ENCODE results near the gene KBTBD4. TPM values are rescaled to one million over a fixed set of nuclear protein-coding genes. Genes with fewer than 3 reads are reported as not detected.
A peak's percentile ranks its signal among the peaks of the same experiment; 100 is the strongest.

KBTBD4 gene
- total RNA-seq, 5 donors from 2014 or later (not counting 1 experiment from before 2014, with no cell fraction given), result 19.1 to 23.6 (median 21.6) TPM

DNA sequence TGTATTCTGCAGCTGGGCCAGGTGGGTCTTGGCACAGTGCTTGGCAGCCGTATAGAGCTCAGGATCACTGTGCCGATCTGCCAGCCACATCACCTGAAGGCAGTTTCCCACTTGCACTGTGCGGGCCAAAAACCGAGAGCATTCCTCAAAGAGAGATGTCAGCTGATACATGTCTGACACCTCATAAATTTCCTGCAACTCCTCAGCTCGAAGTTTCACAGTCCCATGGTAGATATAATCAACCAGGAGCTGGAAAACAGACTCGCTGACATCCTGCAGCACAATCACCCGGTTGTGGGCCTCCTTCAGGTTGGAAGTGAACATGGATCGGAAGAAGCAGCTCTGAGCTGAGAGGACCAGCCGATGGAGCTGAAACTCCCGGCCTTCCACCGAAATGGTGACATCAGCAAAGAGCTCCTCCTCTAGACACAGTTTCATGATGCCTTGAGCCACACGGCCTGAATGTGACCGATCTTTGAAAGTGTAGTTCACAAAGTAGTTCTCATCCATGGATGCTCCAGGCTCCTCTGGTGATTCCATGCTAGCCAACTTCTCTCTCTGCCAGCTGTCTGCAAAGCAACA, 1.2 kb downstream of the KBTBD4 start:
- no peak overlapping the region for H3K4me3 ChIP-seq (ENCODE audit: control insufficient read depth in 1 of 2, extremely low read depth in 1 of 2, low read length in 1 of 2)
- peaks cover 31% of the 10 kb centered on the region for H3K36me3 Mint-ChIP-seq
- 78% methylated on average over 10 of the region's 13 CpGs for WGBS (ENCODE audit: insufficient coverage)

DNA sequence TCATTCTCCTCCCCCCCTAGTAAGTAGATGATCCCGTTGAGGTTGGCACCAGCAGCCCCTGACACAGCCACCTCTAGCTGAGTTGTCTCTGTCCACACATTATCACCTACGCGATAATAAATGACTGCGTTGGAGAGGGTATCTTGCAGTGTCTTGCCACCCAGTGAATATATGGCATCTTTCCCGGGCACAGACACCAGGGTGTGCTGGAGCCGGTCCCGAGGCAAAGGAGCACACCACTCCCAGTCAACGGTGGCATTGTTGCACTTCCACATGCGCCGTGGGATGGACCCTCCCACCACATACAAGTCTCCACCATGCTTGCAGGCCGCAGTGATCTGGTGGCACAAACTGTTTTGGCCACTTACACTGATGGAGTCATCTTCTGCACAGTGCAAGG, 5.4 kb downstream of the KBTBD4 start:
- H3K27me3 Mint-ChIP-seq, result no peaks in the 10 kb centered on the region
- WGBS (ENCODE audit: insufficient coverage), result 94% methylated on average over 10 of the region's 11 CpGs
- H3K27ac ChIP-seq (ENCODE audit: low read length), result no peak overlapping the region
- H3K4me1 Mint-ChIP-seq, result peaks cover 30 to 33% (median 31%) of the 10 kb centered on the region in 3 donors
- ATAC-seq (replicated peaks in 1 of 4) (no peak), DNase-seq (no peak)
- H3K9me3 Mint-ChIP-seq, result no peaks in the 10 kb centered on the region
- peaks cover 11 to 19% of the 10 kb centered on the region in 2 experiments for H3K4me1 ChIP-seq (ENCODE audit: control insufficient read depth in 1 of 2, extremely low read depth in 1 of 2, insufficient read depth in 2 of 2, low read length in 2 of 2)
- no peaks in the 10 kb centered on the region for H3K27me3 ChIP-seq (replicated peaks in 1 of 2; ENCODE audit: control insufficient read depth in 2 of 2, extremely low read depth in 1 of 2, insufficient read depth in 2 of 2, low read length in 1 of 2)
- ChIA-PET CTCF (interaction anchor here in 1 of 2 donors (0.6 to 0.9 kb wide), 2 partner anchors 7 to 19 kb away, joined by 3 to 4 read pairs; no protein-coding TSS in a partner anchor), POLR2A (interaction anchor here in 1 of 2 donors (0.6 kb wide), 1 partner anchor 173 kb away, joined by 4 read pairs; no protein-coding TSS in a partner anchor)
- no peak overlapping the region for H3K4me3 Mint-ChIP-seq
- no peak overlapping the region for H3K4me3 ChIP-seq (ENCODE audit: control insufficient read depth in 1 of 2, extremely low read depth in 1 of 2, low read length in 1 of 2)
- no peak overlapping the region for H3K27ac Mint-ChIP-seq
- H3K36me3 Mint-ChIP-seq, result peaks cover 23% of the 10 kb centered on the region
- no peaks in the 10 kb centered on the region for H3K9me3 ChIP-seq
- H3K36me3 ChIP-seq (ENCODE audit: control insufficient read depth in 2 of 2, extremely low read depth in 1 of 2, insufficient read depth in 1 of 2, low read length in 1 of 2), result peaks cover 7 to 54% of the 10 kb centered on the region in 2 donors

More for the DNA sequence above, 1.2 kb downstream of the KBTBD4 start:
- Histone ChIP-seq H3K27ac (ENCODE audit: low read length) (peak overlapping the region; percentile 77), H3K9me3 (no peaks in the 10 kb centered on the region), H3K36me3 (ENCODE audit: control insufficient read depth in 2 of 2, extremely low read depth in 1 of 2, insufficient read depth in 1 of 2, low read length in 1 of 2) (peaks cover 8 to 48% of the 10 kb centered on the region in 2 donors), H3K27me3 (replicated peaks in 1 of 2; ENCODE audit: control insufficient read depth in 2 of 2, extremely low read depth in 1 of 2, insufficient read depth in 2 of 2, low read length in 1 of 2) (no peaks in the 10 kb centered on the region), H3K4me1 (ENCODE audit: control insufficient read depth in 1 of 2, extremely low read depth in 1 of 2, insufficient read depth in 2 of 2, low read length in 2 of 2) (peaks cover 20 to 36% of the 10 kb centered on the region in 2 experiments)
- Mint-ChIP-seq H3K4me1 (peaks cover 43 to 52% (median 48%) of the 10 kb centered on the region in 3 donors), H3K4me3 (peak overlapping the region; percentile 87 to 100 (median 100)), H3K9me3 (no peaks in the 10 kb centered on the region), H3K27me3 (no peaks in the 10 kb centered on the region), H3K27ac (peak overlapping the region; percentile 66 to 69)
- DNase-seq, result no peak
- POLR2A ChIA-PET, result interaction anchor here (0.5 to 1.2 kb wide), 4 partner anchors 13 to 144 kb away, joined by 4 to 6 read pairs (median 4); partner anchors contain the start of gene PTPMT1 (in 1 of the 2)
- no peak for ATAC-seq (replicated peaks in 1 of 4)
- CTCF ChIA-PET, result interaction anchor here (0.6 to 1.0 kb wide), 2 partner anchors 24 to 93 kb away, joined by 5 read pairs; partner anchors contain the start of gene CELF1 (in 1 of the 2)

DNA sequence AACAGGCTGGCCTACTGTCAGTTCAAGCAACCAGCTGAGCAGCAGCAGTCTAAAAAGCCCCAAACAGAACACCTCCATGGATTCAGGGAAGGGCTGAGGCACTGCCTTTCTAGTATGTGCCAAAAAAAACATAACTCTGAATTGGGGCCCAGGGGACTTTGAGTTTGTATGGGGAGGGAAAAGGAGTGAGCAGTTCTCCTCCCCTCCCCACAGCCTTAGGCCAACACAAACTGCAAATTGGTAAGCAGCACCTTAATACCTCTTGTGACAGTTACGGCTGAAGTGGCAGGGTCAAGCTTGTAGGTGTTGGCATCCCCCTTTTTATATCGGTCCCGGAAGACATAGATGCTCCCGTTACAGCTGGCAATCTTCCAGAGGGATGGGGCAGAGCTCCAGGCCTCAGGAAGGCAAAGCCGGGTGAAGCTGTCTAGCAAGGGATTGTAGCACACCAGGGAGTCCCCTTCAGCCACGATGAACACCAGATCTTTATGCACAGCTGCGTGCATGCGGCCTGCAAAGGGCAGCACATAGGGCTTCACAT, 6.0 kb downstream of the KBTBD4 start:
- no peaks in the 10 kb centered on the region for H3K27me3 Mint-ChIP-seq
- H3K36me3 Mint-ChIP-seq, result peaks cover 23% of the 10 kb centered on the region
- H3K9me3 Mint-ChIP-seq, result no peaks in the 10 kb centered on the region
- Histone ChIP-seq H3K27ac (ENCODE audit: low read length) (no peak overlapping the region), H3K36me3 (ENCODE audit: control insufficient read depth in 2 of 2, extremely low read depth in 1 of 2, insufficient read depth in 1 of 2, low read length in 1 of 2) (peaks cover 7 to 54% of the 10 kb centered on the region in 2 donors), H3K4me1 (ENCODE audit: control insufficient read depth in 1 of 2, extremely low read depth in 1 of 2, insufficient read depth in 2 of 2, low read length in 2 of 2) (peaks cover 6 to 14% of the 10 kb centered on the region in 2 experiments), H3K27me3 (replicated peaks in 1 of 2; ENCODE audit: control insufficient read depth in 2 of 2, extremely low read depth in 1 of 2, insufficient read depth in 2 of 2, low read length in 1 of 2) (no peaks in the 10 kb centered on the region), H3K9me3 (no peaks in the 10 kb centered on the region), H3K4me3 (ENCODE audit: control insufficient read depth in 1 of 2, extremely low read depth in 1 of 2, low read length in 1 of 2) (no peak overlapping the region)
- ATAC-seq (replicated peaks in 1 of 4), result no peak
- no peak for DNase-seq
- peaks cover 26 to 29% (median 26%) of the 10 kb centered on the region in 3 donors for H3K4me1 Mint-ChIP-seq
- no peak overlapping the region for H3K4me3 Mint-ChIP-seq
- ChIA-PET POLR2A (interaction anchor here in 1 of 2 donors (0.5 kb wide), 1 partner anchor 1505 kb away, joined by 3 read pairs; no protein-coding TSS in a partner anchor), CTCF (no interaction called here)
- WGBS (ENCODE audit: insufficient coverage), result 95% methylated on average over 5 of the region's 8 CpGs
- H3K27ac Mint-ChIP-seq, result peak overlapping the region in 1 of 2 donors; percentile 17

DNA sequence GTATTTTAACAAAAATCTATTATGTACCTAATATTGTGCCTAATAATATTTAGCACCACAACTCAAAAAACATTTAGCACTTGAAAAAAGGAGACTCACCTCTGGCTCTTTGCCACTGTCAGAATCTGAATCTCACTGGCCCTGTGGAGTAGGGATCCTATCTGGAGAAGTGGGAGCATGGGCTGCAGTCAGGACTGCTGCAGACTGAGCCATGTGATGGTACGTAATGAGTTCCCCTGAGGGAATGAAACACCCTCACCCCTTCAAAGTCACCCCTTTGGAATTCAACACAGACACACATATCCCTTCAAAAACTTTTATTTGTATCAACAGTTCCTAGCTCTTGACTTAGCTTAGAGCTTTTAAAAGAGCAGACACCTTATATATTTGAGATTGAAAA, 6.9 kb downstream of the KBTBD4 start:
- Histone ChIP-seq H3K27ac (ENCODE audit: low read length) (no peak overlapping the region), H3K9me3 (no peaks in the 10 kb centered on the region), H3K27me3 (replicated peaks in 1 of 2; ENCODE audit: control insufficient read depth in 2 of 2, extremely low read depth in 1 of 2, insufficient read depth in 2 of 2, low read length in 1 of 2) (no peaks in the 10 kb centered on the region), H3K4me3 (ENCODE audit: control insufficient read depth in 1 of 2, extremely low read depth in 1 of 2, low read length in 1 of 2) (no peak overlapping the region), H3K4me1 (ENCODE audit: control insufficient read depth in 1 of 2, extremely low read depth in 1 of 2, insufficient read depth in 2 of 2, low read length in 2 of 2) (peaks cover 0 to 9% of the 10 kb centered on the region in 2 experiments), H3K36me3 (ENCODE audit: control insufficient read depth in 2 of 2, extremely low read depth in 1 of 2, insufficient read depth in 1 of 2, low read length in 1 of 2) (peaks cover 7 to 50% of the 10 kb centered on the region in 2 donors)
- DNase-seq (no peak), ATAC-seq (replicated peaks in 1 of 4) (no peak)
- ChIA-PET POLR2A (no interaction called here), CTCF (no interaction called here)
- Mint-ChIP-seq H3K27me3 (no peaks in the 10 kb centered on the region), H3K4me3 (no peak overlapping the region), H3K27ac (peak overlapping the region in 1 of 2 donors; percentile 2), H3K9me3 (no peaks in the 10 kb centered on the region), H3K36me3 (peaks cover 20% of the 10 kb centered on the region), H3K4me1 (peaks cover 17 to 23% (median 18%) of the 10 kb centered on the region in 3 donors)
- WGBS (ENCODE audit: insufficient coverage), result no CpG with 5 or more reads among the region's 1 CpG

DNA sequence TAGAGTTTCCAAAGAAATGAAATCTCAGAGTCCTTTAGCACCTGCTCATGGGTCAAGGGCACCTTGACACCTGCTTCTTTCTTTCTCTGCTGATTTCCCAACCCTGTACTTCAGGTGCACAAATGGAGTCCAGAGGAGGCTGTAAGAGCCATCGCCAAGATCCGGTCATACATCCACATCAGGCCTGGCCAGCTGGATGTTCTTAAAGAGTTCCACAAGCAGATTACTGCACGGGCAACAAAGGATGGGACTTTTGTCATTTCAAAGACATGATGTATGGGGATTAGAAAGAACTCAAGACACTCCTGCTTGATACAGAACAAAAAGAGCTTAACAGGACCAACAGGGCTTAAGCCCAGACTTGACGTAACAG, 7.4 kb downstream of the KBTBD4 start:
- peak overlapping the region in 1 of 2 donors; percentile 55 for H3K27ac Mint-ChIP-seq
- H3K4me1 Mint-ChIP-seq, result peaks cover 18 to 26% (median 21%) of the 10 kb centered on the region in 3 donors
- ChIA-PET CTCF (no interaction called here), POLR2A (no interaction called here)
- no peaks in the 10 kb centered on the region for H3K27me3 ChIP-seq (replicated peaks in 1 of 2; ENCODE audit: control insufficient read depth in 2 of 2, extremely low read depth in 1 of 2, insufficient read depth in 2 of 2, low read length in 1 of 2)
- ATAC-seq (replicated peaks in 1 of 4) (no peak), DNase-seq (no peak)
- peaks cover 20% of the 10 kb centered on the region for H3K36me3 Mint-ChIP-seq
- no peak overlapping the region for H3K27ac ChIP-seq (ENCODE audit: low read length)
- no peaks in the 10 kb centered on the region for H3K9me3 ChIP-seq
- no peak overlapping the region for H3K4me3 ChIP-seq (ENCODE audit: control insufficient read depth in 1 of 2, extremely low read depth in 1 of 2, low read length in 1 of 2)
- H3K4me1 ChIP-seq (ENCODE audit: control insufficient read depth in 1 of 2, extremely low read depth in 1 of 2, insufficient read depth in 2 of 2, low read length in 2 of 2), result peaks cover 2 to 9% of the 10 kb centered on the region in 2 experiments
- 100% methylated on average over 3 of the region's 4 CpGs for WGBS (ENCODE audit: insufficient coverage)
- peaks cover 7 to 48% of the 10 kb centered on the region in 2 donors for H3K36me3 ChIP-seq (ENCODE audit: control insufficient read depth in 2 of 2, extremely low read depth in 1 of 2, insufficient read depth in 1 of 2, low read length in 1 of 2)
- no peaks in the 10 kb centered on the region for H3K27me3 Mint-ChIP-seq
- no peak overlapping the region for H3K4me3 Mint-ChIP-seq
- no peaks in the 10 kb centered on the region for H3K9me3 Mint-ChIP-seq

DNA sequence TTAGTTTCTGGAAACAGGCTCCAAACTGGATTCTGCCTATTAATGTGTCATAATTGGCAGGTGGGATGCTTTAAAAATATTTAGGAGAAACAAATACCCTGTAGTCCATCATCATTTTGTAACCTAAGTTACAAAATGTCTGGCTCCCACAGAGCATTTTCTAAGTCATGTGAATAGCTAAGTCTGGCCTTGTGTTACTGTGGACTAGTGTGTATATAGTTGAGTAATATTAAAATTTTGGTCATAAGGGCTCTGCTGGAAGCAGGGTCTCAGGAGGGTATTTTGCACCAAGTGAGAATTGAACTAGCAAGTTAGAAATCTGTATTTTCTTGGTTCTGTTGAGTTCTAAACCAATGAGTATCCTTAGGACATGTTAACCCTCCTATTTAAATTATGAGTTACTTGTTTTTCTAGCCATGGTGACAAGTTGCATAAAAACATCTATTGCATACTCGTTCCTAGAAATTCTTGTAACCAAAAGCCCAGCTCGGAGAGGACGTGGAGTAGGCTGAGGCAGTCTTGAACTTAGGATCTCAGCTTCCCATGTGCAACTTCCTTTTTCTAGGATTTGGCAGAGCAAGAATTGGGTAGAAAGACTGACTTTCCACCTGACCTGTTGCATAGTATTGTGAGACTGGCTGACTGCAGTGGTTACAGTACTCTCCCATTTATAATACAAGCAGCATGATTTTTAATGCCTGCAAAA, 8.0 kb downstream of the KBTBD4 start:
- Mint-ChIP-seq H3K4me1 (peaks cover 17 to 28% (median 23%) of the 10 kb centered on the region in 3 donors), H3K36me3 (peaks cover 20% of the 10 kb centered on the region), H3K27me3 (no peaks in the 10 kb centered on the region), H3K4me3 (no peak overlapping the region), H3K9me3 (no peaks in the 10 kb centered on the region), H3K27ac (peak overlapping the region in 1 of 2 donors; percentile 55)
- H3K4me3 ChIP-seq (ENCODE audit: control insufficient read depth in 1 of 2, extremely low read depth in 1 of 2, low read length in 1 of 2), result no peak overlapping the region
- POLR2A ChIA-PET, result no interaction called here
- no peaks in the 10 kb centered on the region for H3K9me3 ChIP-seq
- peaks cover 7 to 48% of the 10 kb centered on the region in 2 donors for H3K36me3 ChIP-seq (ENCODE audit: control insufficient read depth in 2 of 2, extremely low read depth in 1 of 2, insufficient read depth in 1 of 2, low read length in 1 of 2)
- no peak for ATAC-seq (replicated peaks in 1 of 4)
- no peak overlapping the region for H3K27ac ChIP-seq (ENCODE audit: low read length)
- no peaks in the 10 kb centered on the region for H3K27me3 ChIP-seq (replicated peaks in 1 of 2; ENCODE audit: control insufficient read depth in 2 of 2, extremely low read depth in 1 of 2, insufficient read depth in 2 of 2, low read length in 1 of 2)
- CTCF ChIA-PET, result no interaction called here
- H3K4me1 ChIP-seq (ENCODE audit: control insufficient read depth in 1 of 2, extremely low read depth in 1 of 2, insufficient read depth in 2 of 2, low read length in 2 of 2), result peaks cover 2 to 14% of the 10 kb centered on the region in 2 experiments
- DNase-seq, result no peak
- 92% methylated on average over 2 of the region's 3 CpGs for WGBS (ENCODE audit: insufficient coverage)
